Esophagus squamous epithelium (tissue), 4 donors: Measurements from ENCODE around the gene DAPK2.

Experiments used
- POLR2A ChIP-seq, 4 donors: fragments of 450-650 bp; IDR thresholded peaks; one replicate each; pipeline ENCODE4 v1.6.1; 2017; ENCODE audit warnings: antibody characterized with exemption in 4 of 4, mild to moderate bottlenecking in 4 of 4, moderate library complexity in 3 of 4
- TF ChIP-seq, protein P1 (sequence below), 6 experiments: fragments of 450-650 bp in 4 of 6; fragments of 200-600 bp in 2 of 6; sonication (generic) in 2 of 6; IDR thresholded peaks; one replicate each; pipeline ENCODE4 v1.5.1; 2016 to 2019; ENCODE audit warnings: antibody characterized with exemption in 6 of 6, mild to moderate bottlenecking in 4 of 6, moderate library complexity in 4 of 6

DNA sequence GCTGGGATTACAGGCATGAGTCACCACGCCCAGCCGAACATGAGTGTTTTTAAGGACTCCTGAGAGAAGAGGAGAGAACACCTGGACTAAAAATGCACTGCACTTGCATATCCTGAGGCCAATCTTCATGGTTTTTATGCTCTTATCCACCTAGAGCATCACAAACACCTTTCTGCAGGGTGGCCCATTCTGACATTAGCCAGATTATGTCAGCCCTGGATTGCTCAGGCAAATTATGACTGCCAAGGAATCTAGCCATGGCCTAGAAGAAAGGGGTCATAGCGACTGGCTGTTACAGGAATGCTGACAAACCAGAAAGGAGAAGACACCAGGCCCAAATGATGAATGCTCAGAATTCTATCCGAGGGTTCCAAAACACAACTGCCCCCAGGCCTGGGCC lies 171.7 kb downstream of the DAPK2 start:
- TF ChIP-seq, protein P1, sequence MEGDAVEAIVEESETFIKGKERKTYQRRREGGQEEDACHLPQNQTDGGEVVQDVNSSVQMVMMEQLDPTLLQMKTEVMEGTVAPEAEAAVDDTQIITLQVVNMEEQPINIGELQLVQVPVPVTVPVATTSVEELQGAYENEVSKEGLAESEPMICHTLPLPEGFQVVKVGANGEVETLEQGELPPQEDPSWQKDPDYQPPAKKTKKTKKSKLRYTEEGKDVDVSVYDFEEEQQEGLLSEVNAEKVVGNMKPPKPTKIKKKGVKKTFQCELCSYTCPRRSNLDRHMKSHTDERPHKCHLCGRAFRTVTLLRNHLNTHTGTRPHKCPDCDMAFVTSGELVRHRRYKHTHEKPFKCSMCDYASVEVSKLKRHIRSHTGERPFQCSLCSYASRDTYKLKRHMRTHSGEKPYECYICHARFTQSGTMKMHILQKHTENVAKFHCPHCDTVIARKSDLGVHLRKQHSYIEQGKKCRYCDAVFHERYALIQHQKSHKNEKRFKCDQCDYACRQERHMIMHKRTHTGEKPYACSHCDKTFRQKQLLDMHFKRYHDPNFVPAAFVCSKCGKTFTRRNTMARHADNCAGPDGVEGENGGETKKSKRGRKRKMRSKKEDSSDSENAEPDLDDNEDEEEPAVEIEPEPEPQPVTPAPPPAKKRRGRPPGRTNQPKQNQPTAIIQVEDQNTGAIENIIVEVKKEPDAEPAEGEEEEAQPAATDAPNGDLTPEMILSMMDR (IDR thresholded peaks at IDR 0.05), result no peak
- no peak for TF ChIP-seq POLR2A (IDR thresholded peaks at IDR 0.05)
